Measurements from ENCODE around the gene PHTF1.

PHTF1 gene

GRCh38 chr1:113692342-113692741, 66.9 kb downstream of the PHTF1 start:
- no peak overlapping the region for H3K4me3 ChIP-seq (ENCODE audit: low read depth, low read length)
- TF ChIP-seq MAX (IDR thresholded peaks at IDR 0.05; ENCODE audit: low read depth, low read length) (no peak), MYC (IDR thresholded peaks at IDR 0.05; ENCODE audit: low read depth, low read length) (no peak), POLR2A (IDR thresholded peaks at IDR 0.05; ENCODE audit: extremely low read depth, insufficient read length) (no peak), CTCF (IDR thresholded peaks at IDR 0.05; ENCODE audit: low read depth, low read length) (no peak)
- DNase-seq (ENCODE audit: low read depth), result no peak

DNA sequence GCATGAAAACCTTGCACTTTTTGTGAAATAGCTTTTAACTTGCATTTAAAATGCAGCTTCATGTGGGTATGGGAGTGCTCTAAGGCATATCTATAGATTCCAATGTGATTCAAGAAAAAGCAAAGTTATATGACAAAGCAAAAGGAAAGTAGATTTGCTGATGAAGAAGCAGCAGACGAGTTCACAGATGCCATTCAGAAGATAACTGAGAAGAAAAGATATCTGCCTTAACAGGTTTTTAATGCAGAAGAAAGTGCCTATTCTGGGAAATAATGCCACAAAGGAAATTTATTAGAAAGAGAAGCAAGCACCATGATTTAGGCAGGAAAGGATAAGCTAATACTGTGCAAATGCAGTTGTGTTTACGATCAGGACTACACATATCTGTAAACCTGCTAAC, 68.1 kb downstream of the PHTF1 start:
- DNase-seq (ENCODE audit: low read depth), result no peak
- TF ChIP-seq POLR2A (IDR thresholded peaks at IDR 0.05; ENCODE audit: extremely low read depth, insufficient read length), result no peak
- no peak for TF ChIP-seq MAX (IDR thresholded peaks at IDR 0.05; ENCODE audit: low read depth, low read length)
- no peak for TF ChIP-seq CTCF (IDR thresholded peaks at IDR 0.05; ENCODE audit: low read depth, low read length)
- no peak for TF ChIP-seq MYC (IDR thresholded peaks at IDR 0.05; ENCODE audit: low read depth, low read length)

DNA sequence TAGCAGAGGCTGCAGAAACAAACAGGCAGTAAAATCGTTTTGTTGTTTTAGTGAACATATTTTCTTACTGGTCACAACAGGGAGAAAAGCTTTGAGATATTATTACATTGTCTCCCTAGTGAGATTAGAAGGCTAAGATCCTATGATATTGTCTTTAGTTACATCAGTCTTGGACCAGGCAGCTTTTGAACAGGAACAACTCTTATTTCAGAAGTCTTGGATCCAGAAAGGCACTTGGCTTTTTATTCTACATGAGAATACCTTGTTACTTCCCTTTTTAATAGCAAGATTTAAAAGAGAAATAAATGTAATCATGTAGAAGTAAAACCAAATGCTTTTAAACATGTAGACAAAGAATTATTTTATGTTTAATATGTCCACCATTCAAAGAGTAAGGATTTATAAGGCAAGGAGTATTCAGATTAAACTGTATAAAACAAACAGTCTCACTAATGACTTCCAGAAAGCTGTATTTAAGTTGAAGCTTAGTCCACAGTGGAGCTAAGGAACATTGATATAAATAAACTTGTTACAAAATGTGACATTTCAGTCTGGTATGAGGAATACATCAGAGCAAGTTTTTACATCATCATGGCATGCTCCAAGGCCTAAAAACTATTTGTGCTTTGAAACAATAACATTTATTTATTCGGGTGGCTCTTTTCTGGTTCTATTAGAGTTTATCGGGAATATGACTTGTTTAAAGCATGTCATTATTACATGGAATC, 72.2 kb downstream of the PHTF1 start:
- DNase-seq (ENCODE audit: low read depth), result no peak
- TF ChIP-seq POLR2A (IDR thresholded peaks at IDR 0.05; ENCODE audit: extremely low read depth, insufficient read length) (no peak), MYC (IDR thresholded peaks at IDR 0.05; ENCODE audit: low read depth, low read length) (no peak), MAX (IDR thresholded peaks at IDR 0.05; ENCODE audit: low read depth, low read length) (no peak), CTCF (IDR thresholded peaks at IDR 0.05; ENCODE audit: low read depth, low read length) (no peak)
- H3K4me3 ChIP-seq (ENCODE audit: low read depth, low read length), result no peak overlapping the region

More for the DNA sequence above, 68.1 kb downstream of the PHTF1 start:
- H3K4me3 ChIP-seq (ENCODE audit: low read depth, low read length), result no peak overlapping the region

DNA sequence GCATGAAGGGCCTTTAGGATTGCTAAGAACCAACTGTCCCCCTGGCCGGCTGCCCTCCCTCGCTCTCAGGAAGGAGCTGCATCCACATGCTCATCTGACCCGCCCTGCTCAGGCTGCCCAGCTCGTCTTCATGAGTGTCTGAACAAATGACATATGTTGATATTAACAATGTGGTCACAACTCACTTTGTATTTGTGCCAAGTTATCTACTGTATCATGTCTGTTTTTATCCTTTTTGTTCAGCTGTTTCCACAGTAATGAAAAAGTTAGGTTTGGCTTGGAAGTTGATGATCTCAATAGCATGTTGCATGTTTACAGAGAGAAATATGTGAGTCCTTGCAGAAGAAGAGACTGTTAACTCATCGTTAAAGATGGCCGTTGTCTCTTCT, 75.1 kb downstream of the PHTF1 start:
- no peak overlapping the region for H3K4me3 ChIP-seq (ENCODE audit: low read depth, low read length)
- no peak for TF ChIP-seq POLR2A (IDR thresholded peaks at IDR 0.05; ENCODE audit: extremely low read depth, insufficient read length)
- TF ChIP-seq MYC (IDR thresholded peaks at IDR 0.05; ENCODE audit: low read depth, low read length), result no peak
- TF ChIP-seq CTCF (IDR thresholded peaks at IDR 0.05; ENCODE audit: low read depth, low read length), result no peak
- TF ChIP-seq MAX (IDR thresholded peaks at IDR 0.05; ENCODE audit: low read depth, low read length), result no peak
- DNase-seq (ENCODE audit: low read depth), result no peak

DNA sequence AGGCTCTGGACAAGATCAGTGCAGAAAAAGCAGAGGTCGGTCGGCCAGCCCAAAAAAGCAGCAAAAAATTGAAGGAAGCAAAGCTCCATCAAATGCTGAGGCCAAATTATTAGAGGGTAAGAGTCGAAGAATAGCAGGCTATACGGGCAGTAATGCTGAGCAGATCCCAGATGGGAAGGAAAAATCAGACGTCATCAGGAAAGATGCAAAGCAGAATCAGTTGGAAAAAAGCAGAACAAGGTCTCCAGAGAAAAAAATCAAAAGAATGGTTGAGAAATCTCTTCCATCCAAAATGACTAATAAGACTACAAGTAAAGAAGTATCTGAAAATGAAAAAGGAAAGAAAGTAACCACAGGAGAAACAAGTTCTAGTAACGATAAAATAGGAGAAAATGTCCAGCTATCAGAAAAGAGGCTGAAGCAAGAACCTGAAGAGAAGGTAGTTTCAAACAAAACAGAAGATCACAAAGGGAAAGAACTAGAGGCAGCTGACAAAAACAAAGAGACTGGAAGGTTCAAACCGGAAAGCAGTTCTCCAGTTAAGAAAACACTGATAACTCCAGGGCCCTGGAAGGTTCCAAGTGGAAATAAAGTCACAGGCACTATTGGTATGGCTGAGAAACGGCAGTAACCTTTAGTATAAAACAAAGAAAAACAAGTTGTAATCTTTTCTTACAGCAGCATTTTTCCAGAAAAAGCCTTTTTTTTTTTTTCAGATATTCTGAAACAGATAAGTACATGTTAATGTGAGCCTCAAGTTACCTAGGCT, 75.7 kb downstream of the PHTF1 start:
- no peak overlapping the region for H3K4me3 ChIP-seq (ENCODE audit: low read depth, low read length)
- no peak for TF ChIP-seq MAX (IDR thresholded peaks at IDR 0.05; ENCODE audit: low read depth, low read length)
- TF ChIP-seq POLR2A (IDR thresholded peaks at IDR 0.05; ENCODE audit: extremely low read depth, insufficient read length), result no peak
- TF ChIP-seq CTCF (IDR thresholded peaks at IDR 0.05; ENCODE audit: low read depth, low read length), result no peak
- TF ChIP-seq MYC (IDR thresholded peaks at IDR 0.05; ENCODE audit: low read depth, low read length), result no peak
- no peak for DNase-seq (ENCODE audit: low read depth)

All from NB4 (cell line).